GM06990 (cell line): ENCODE results near the gene CHRNA9.
"Not testable (repeated sequence)": the region's sequence is repeated elsewhere in the genome, so short reads cannot be mapped to it uniquely, and the experiment has no call there.

Experiments
- DNase-seq: peaks from one replicate; pipeline ENCODE4 v3.0.0-alpha.2; 2011; ENCODE audit not compliant: insufficient read length; ENCODE audit errors: extremely low read depth
- H3K27me3 ChIP-seq: replicated peaks from 2 replicates; pipeline ENCODE4 v1.6.0; 2011; ENCODE audit warnings: low read length; ENCODE audit not compliant: control insufficient read depth, insufficient read depth
- H3K36me3 ChIP-seq: 2 replicates; pipeline ENCODE4 v1.5.1; 2011; ENCODE audit warnings: low read length; ENCODE audit not compliant: control insufficient read depth, insufficient read depth
- H3K4me3 ChIP-seq: replicated peaks from 2 replicates; pipeline ENCODE4 v1.5.1; 2011; ENCODE audit warnings: low read depth, mild to moderate bottlenecking, control low read depth, low read length
- CTCF ChIP-seq: IDR thresholded peaks from 2 replicates; pipeline ENCODE4 v1.5.1; 2011; ENCODE audit warnings: low read length, control low read depth, mild to moderate bottlenecking, inconsistent platforms; ENCODE audit not compliant: insufficient read depth, poor library complexity, severe bottlenecking

CHRNA9 gene

DNA sequence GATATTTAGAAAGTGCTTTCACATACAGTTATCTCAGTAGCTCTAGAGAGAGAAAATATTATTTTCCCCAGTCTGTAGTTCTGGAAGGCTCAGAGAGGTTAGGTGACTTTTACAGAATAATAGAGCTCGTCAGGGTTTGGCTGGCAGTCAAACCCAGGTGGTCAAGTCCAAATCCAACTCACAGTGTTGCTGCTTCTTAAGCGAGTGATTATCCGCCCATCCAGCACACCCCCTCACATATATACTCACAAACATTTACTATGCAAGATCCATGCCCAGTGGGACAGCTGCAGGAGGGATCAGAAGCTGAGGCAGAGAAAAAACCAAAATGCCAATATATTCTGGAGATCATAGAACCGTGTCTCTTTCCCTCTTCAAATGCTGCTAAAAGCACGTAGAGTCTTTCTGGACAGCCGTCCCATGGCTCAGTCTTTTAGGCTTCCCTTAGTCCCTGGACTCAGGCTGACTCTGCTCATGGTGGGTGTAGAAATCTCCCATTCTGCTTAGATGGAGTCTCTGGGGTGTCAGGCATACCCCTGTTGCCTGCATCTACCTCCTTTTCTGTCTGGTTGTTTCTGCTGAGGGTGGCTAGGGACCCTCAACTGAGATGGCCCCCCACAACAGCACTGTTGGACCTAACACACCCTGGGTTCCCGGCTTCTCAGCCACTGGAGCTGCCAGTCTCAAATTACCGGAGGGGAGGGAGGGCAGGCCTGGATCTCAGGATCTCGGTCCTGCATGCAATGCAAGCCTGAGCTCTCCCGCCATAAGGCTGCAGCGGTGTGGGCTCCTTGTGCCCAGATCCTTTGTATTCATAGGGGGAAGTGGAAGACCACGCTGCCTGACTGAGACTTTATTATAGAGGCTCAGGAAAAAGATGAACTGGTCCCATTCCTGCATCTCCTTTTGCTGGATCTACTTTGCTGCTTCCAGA lies at the start of gene CHRNA9:
CHRNA9 (plus strand) TSS at position 743 of the 934 bp plus-strand sequence; CDS start at position 878, 135 bp downstream.
- TF ChIP-seq CTCF: no peak
- no peak within 1 kb of the TSS for H3K4me3 ChIP-seq
- H3K27me3 ChIP-seq: no peaks in the 10 kb centered on the region; the same call in 1 of the 2 replicates
- no peak for DNase-seq
- no peaks in the 10 kb centered on the region for H3K36me3 ChIP-seq

- Histone ChIP-seq H3K27me3 (no peaks in the 10 kb centered on the region), H3K36me3 (no peaks in the 10 kb centered on the region), H3K4me3 (no peak overlapping the region)
- no peak for DNase-seq
- TF ChIP-seq CTCF: no peak
Measured at GRCh38 chr4:40285692-40286091, 49.4 kb upstream of the CHRNA9 start.

- no peak overlapping the region for H3K4me3 ChIP-seq
- no peak for DNase-seq
- no peaks in the 10 kb centered on the region for H3K36me3 ChIP-seq
- H3K27me3 ChIP-seq: no peaks in the 10 kb centered on the region
- no peak for TF ChIP-seq CTCF
Measured at GRCh38 chr4:40288566-40288965, 46.6 kb upstream of the CHRNA9 start.

DNA sequence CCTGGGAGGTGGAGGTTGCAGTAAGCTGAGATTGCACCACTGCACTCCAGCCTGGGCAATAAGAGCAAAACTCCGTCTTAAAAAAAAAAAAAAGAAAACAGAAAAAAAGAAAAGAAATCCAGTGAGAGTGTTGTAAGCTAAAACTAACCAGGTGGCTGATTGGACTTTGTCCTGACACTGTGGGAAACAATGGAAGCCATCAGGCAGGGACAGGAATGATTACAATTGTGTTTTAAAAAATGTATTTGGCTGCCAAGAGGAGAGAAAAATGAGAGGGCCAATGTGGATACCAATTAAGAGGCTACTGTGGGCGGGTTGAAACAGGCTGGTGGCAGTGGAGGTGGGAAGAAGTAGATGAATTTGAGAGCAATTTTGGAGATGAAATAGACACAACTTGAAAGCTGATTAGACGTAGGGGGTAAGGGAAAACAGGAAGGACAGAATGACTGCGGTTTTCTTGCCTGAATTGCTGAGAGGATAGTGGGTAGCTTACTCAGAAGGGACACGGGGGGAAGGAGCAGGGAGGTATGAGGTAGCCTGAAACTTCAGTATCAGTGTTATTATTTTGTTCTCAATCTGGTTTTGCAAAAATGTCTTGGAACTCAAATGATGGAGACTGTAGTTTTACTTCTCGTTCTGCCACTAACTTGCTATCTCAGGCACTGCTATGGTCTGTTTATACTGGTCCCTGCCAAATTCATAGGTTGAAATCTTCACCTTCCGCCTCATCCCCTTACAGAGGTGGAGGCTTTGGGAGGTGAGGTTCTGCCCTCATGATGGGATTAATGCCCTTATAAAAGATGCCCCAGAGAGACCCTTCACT lies 45.6 kb upstream of the CHRNA9 start:
- no peak overlapping the region for H3K4me3 ChIP-seq
- TF ChIP-seq CTCF: no peak
- no peaks in the 10 kb centered on the region for H3K27me3 ChIP-seq
- no peak for DNase-seq
- no peaks in the 10 kb centered on the region for H3K36me3 ChIP-seq

GRCh38 chr4:40290611-40291186 lies 44.4 kb upstream of the CHRNA9 start:
- H3K36me3 ChIP-seq, DNase-seq, H3K4me3 ChIP-seq, H3K27me3 ChIP-seq: not testable (repeated sequence)
